ENCODE measurements around the gene LAMA3.

Gene LAMA3

DNA sequence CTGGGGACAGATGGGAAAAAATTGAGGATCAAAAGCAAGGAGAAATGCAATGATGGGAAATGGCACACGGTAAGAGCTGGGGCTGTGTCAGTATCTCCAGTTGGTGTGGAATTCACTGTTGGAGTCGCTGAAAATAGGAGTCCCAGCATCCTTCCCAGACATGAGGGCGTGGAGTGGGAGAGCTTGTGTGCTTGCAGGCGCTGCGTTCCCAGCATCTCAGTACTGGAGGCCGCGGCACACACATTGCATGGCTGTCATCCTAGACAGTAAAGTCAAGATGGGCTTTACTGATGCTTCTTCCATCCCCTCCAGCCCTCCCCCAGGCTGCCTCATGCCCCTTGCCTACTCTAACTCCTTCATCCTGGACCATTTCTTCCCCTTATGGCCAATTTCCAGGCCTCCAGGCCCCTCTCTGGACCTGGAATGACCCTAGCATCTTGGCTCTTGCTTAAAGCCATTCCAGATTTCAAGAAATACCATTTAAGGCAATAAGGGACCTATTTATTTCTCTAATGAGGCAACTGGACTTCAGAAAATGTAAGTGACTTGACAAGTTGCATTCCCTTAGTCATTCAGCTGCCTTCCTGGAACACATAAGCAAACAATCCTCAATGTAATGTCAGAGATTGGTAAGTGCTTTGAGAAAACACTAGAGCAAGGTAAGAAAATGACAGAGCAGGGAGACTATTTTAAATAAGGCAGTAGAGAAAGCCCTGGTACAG lies 254.8 kb downstream of the LAMA3 start:
- DNase-seq, result no peak

GRCh38 chr18:23945416-23946079 lies 256.3 kb downstream of the LAMA3 start:
- no peak for DNase-seq

DNA sequence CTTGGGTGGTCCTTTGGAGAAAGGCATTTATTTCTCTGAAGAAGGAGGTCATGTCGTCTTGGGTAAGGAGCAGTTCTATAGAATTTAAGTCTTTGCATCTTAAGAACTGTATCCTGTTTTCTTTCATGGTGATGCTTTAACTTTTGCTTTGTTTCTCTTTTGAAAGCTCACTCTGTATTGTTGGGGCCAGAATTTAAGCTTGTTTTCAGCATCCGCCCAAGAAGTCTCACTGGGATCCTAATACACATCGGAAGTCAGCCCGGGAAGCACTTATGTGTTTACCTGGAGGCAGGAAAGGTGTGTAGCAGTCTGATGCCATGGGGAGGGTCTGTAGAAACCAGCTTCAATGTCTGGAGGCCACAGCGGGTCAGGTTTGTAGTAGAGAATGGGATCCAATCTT lies 260.6 kb downstream of the LAMA3 start:
- no peak for DNase-seq

DNA sequence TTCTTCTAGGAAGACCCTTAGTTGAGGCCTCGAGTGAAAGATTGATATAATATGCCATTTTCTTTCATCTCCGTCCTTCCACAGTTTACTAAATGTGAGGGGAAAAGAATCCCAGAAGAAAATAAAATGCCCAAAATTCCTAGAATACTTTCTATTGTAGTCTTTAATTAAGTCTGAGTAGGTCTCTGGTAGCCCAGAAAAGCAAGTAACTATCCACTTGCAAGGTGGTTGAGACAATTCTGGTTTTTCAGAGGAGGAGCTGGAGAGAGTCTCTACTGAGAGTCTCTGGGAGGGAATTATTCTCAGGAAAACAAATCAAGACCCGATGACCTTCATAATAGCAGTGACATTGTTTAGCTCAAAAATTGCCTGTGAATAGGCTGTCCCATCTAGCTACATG lies 261.4 kb downstream of the LAMA3 start:
- DNase-seq, result no peak

DNA sequence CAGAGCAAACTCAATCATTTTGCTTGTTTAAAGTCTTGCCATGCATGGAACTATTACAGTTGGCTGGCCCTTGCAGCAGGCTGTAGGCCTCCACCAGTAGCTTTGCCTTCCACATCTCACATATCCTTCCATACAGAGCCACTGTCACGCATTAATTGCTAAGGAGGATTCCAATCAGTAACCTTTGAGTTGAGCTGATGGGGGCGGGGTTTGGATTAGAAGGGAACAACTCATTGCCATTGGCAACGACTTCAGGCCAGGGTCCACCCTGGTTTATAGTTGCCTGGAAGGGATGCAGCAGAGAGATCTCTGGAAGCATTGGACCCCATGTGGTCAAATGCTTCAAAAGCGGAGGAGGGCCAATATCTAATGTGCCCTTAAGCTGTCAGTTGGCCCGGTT lies 262.0 kb downstream of the LAMA3 start:
- no peak for DNase-seq

GRCh38 chr18:23953984-23954383 lies 264.7 kb downstream of the LAMA3 start:
- DNase-seq, result no peak

- DNase-seq, result no peak
These were observed 267.2 kb downstream of the LAMA3 start for GRCh38 chr18:23956483-23956882.

GRCh38 chr18:23958036-23958435 lies 268.8 kb downstream of the LAMA3 start:
- DNase-seq, result peak; percentile 77

GRCh38 chr18:23963443-23964165 lies 274.4 kb downstream of the LAMA3 start:
- DNase-seq, result no peak

GRCh38 chr18:23964282-23965238 lies 275.3 kb downstream of the LAMA3 start:
- no peak for DNase-seq

- no peak for DNase-seq
These were observed 277.7 kb downstream of the LAMA3 start for GRCh38 chr18:23966909-23967308.

DNA sequence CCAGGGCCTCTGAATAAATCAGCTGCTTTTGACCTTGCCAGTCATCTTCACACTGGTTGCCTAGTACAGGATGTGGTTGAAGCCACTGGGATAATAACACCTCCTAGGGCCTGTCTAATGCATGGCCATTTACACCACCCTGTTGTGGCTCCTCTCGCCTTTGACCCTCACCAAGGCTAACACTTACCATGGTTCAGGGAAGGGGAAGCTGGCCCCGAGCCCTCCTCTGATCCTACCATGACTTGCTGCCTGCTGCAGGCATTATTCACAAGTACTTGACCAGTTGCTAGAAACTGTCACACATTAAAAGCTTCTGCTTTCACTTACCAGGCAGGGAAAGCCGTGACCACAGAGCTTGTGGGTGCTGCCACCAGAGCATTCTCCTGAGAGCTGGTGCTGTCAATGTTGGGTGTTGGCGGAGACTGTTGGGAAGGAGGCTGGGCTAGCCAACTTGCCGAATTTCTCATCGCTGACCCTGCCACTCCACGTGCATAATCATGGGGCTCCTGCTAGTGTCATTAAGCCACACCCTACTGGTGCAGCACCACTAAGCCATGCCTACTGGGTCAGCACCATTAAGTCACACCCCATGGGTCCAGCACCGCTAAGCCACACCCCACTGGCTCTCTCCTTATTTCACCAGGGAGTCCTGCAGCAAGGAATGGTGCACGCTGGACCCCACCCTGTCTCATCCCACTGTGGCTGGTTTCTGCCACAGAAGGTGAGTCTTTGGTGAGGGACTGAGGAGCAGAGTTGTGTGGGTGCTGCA lies 278.3 kb downstream of the LAMA3 start:
- DNase-seq, result no peak

GRCh38 chr18:23968638-23969604 lies 279.7 kb downstream of the LAMA3 start:
- no peak for DNase-seq

GRCh38 chr18:23969664-23970063 lies 280.4 kb downstream of the LAMA3 start:
- no peak for DNase-seq

DNA sequence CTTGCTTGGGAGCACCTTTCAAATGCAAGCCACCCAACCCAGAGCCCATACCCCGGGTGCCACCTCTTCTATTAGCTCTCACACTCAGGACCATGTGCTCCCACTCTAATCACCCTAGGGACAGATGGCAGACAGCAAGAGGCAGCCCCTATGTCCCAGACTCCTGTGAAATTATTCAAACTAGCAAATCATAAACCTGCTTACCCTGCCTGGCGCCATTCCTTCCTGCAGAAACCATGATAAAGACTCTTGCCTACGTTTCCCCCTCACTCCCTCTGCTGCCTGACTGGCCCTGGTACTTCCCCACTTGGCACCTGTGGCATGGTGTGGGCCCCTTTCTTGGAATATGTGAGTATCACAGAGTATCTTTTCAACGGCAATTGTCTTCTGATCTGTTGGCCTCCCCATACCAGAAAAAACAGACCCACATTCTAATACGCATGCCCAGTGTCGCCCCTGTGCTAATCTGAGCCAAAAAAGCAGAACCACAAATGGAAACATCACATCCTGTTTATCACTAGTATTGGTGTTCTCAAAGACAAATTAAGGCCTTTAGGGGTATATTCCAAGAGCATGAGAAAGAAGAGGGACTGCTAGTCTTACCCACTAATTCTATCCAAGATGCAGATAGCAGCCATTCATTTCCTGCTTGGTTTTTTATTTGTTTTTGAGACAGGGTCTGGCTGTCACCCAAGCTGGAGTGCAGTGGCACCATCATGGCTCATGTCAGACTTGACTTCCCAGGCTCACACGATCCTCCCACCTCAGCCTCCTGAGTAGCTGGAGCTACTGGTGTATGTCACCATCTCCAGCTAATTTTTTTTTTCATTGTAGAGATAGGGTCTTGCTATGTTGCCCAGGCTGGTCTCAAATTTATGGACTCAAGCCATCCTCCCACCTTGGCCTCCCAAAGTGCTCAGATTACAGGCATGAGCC lies 281.2 kb downstream of the LAMA3 start:
- no peak for DNase-seq

DNA sequence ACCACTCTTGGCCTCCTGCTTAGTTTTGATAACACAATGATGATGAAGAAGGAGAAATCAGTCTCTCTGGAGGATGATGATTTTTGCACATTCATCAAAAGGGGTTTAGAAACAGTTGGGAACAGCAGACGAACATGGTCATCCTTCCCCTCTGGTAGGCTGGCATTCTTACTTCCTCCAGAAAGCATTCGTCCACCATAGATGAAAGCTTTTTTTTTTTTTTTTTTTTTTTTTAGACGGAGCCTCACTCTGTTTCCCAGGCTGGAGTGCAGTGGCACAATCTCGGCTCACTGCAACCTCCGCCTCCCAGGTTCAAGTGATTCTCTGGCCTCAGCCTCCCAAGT lies 281.8 kb downstream of the LAMA3 start:
- DNase-seq, result no peak

- DNase-seq, result no peak
These were observed 282.5 kb downstream of the LAMA3 start for GRCh38 chr18:23971666-23972230.

GRCh38 chr18:23972453-23972852 lies 283.2 kb downstream of the LAMA3 start:
- DNase-seq, result no peak

- DNase-seq, result no peak
These were observed 287.9 kb downstream of the LAMA3 start for GRCh38 chr18:23977103-23977502.

All from right forelimb (tissue), 1 donor.